Loucy (cell line): ENCODE results near the gene MYO18B.
A peak's percentile ranks its signal among the peaks of the same experiment; 100 is the strongest.

Experiments
- H2AFZ ChIP-seq: fragments of 200-600 bp; sonication (generic); 2 replicates; pipeline ENCODE4 v1.6.0; 2016; ENCODE audit warnings: antibody characterized with exemption, mild to moderate bottlenecking, low read length, moderate library complexity
- H3F3A ChIP-seq: fragments of 200-600 bp; 2 replicates; pipeline ENCODE4 v1.6.0; 2016; ENCODE audit warnings: antibody characterized with exemption, low read depth, mild to moderate bottlenecking
- H3K27me3 ChIP-seq: fragments of 200-600 bp; sonication (generic); 2 replicates; pipeline ENCODE4 v1.6.1; 2014; ENCODE audit warnings: low read length, mild to moderate bottlenecking; ENCODE audit not compliant: insufficient read depth, poor library complexity, severe bottlenecking
- H3K36me3 ChIP-seq: fragments of 200-600 bp; sonication (generic); 2 replicates; pipeline ENCODE4 v1.6.1; 2016; ENCODE audit warnings: low read length; ENCODE audit not compliant: insufficient read depth
- H3K4me1 ChIP-seq: fragments of 200-600 bp; sonication (generic); 2 replicates; pipeline ENCODE4 v1.5.1; 2014; ENCODE audit warnings: low read length, mild to moderate bottlenecking; ENCODE audit not compliant: insufficient read depth, poor library complexity, severe bottlenecking
- H3K4me2 ChIP-seq: fragments of 200-600 bp; sonication (generic); 2 replicates; pipeline ENCODE4 v1.6.0; 2014; ENCODE audit warnings: antibody characterized with exemption, low read length, low read depth, mild to moderate bottlenecking; ENCODE audit not compliant: poor library complexity, severe bottlenecking
- H3K4me3 ChIP-seq: fragments of 200-600 bp; sonication (generic); 2 replicates; pipeline ENCODE4 v1.5.1; 2014; ENCODE audit warnings: low read length, mild to moderate bottlenecking, mixed read lengths; ENCODE audit not compliant: poor library complexity, severe bottlenecking
- H3K79me2 ChIP-seq: fragments of 200-600 bp; sonication (generic); 2 replicates; pipeline ENCODE4 v1.6.1; 2014; ENCODE audit warnings: low read length; ENCODE audit not compliant: insufficient read depth
- H3K9ac ChIP-seq: fragments of 200-600 bp; sonication (generic); 2 replicates; pipeline ENCODE4 v1.6.0; 2014; ENCODE audit warnings: mild to moderate bottlenecking, low read depth, low read length, moderate library complexity; ENCODE audit not compliant: poor library complexity, severe bottlenecking
- H3K9me2 ChIP-seq: fragments of 200-600 bp; sonication (generic); replicated peaks from 2 replicates; pipeline ENCODE4 v1.6.1; 2016; ENCODE audit warnings: low read depth, low read length, mixed read lengths
- H3K9me3 ChIP-seq: fragments of 200-600 bp; sonication (generic); 2 replicates; pipeline ENCODE4 v1.6.1; 2014; ENCODE audit warnings: mild to moderate bottlenecking, antibody characterized with exemption, low read length, low read depth; ENCODE audit not compliant: insufficient read depth
- H4K20me1 ChIP-seq: fragments of 200-600 bp; sonication (generic); 2 replicates; pipeline ENCODE4 v1.6.0; 2014; ENCODE audit warnings: antibody characterized with exemption, low read length, mild to moderate bottlenecking; ENCODE audit not compliant: insufficient read depth, poor library complexity, severe bottlenecking
- CTCF ChIP-seq: fragments of 200-600 bp; sonication (generic); conservative IDR thresholded peaks from 2 replicates; pipeline ENCODE4 v1.5.1; 2014; ENCODE audit warnings: mild to moderate bottlenecking, antibody characterized with exemption, low read length
- EZH2phosphoT487 ChIP-seq: fragments of 200-600 bp; IDR thresholded peaks from 2 replicates; pipeline ENCODE4 v1.6.1; 2018; ENCODE audit warnings: antibody characterized with exemption, mild to moderate bottlenecking, moderate library complexity, borderline replicate concordance

Gene MYO18B

GRCh38 chr22:25902402-25902801, 160.4 kb downstream of the MYO18B start:
- H3K9me2 ChIP-seq = no peaks in the 10 kb centered on the region
- H3F3A ChIP-seq = no peaks in the 10 kb centered on the region
- no peaks in the 10 kb centered on the region for H3K79me2 ChIP-seq
- H4K20me1 ChIP-seq = no peaks in the 10 kb centered on the region
- H3K27me3 ChIP-seq = no peaks in the 10 kb centered on the region
- no peaks in the 10 kb centered on the region for H3K36me3 ChIP-seq
- no peak overlapping the region for H3K9ac ChIP-seq
- H3K4me1 ChIP-seq = no peaks in the 10 kb centered on the region
- no peak overlapping the region for H2AFZ ChIP-seq
- H3K4me3 ChIP-seq = no peak overlapping the region
- no peak overlapping the region for H3K4me2 ChIP-seq
- TF ChIP-seq EZH2phosphoT487 (no peak), CTCF (no peak)
- H3K9me3 ChIP-seq = no peaks in the 10 kb centered on the region

- Histone ChIP-seq H4K20me1 (no peaks in the 10 kb centered on the region), H3K9me3 (no peaks in the 10 kb centered on the region), H2AFZ (no peak overlapping the region)
Measured at GRCh38 chr22:25903294-25903693, 161.3 kb downstream of the MYO18B start.

GRCh38 chr22:25908212-25908611, 166.2 kb downstream of the MYO18B start:
- H3K4me3 ChIP-seq = no peak overlapping the region
- no peaks in the 10 kb centered on the region for H3K9me3 ChIP-seq
- H3F3A ChIP-seq = no peaks in the 10 kb centered on the region
- H3K79me2 ChIP-seq = no peaks in the 10 kb centered on the region
- H3K9ac ChIP-seq = no peak overlapping the region
- no peaks in the 10 kb centered on the region for H3K4me1 ChIP-seq
- H4K20me1 ChIP-seq = no peaks in the 10 kb centered on the region
- no peak overlapping the region for H3K4me2 ChIP-seq
- no peak overlapping the region for H2AFZ ChIP-seq
- H3K9me2 ChIP-seq = no peaks in the 10 kb centered on the region
- no peaks in the 10 kb centered on the region for H3K36me3 ChIP-seq
- no peak for TF ChIP-seq CTCF
- no peaks in the 10 kb centered on the region for H3K27me3 ChIP-seq

More at GRCh38 chr22:25903294-25903693, 161.3 kb downstream of the MYO18B start:
- Histone ChIP-seq H3K27me3 (no peaks in the 10 kb centered on the region), H3K36me3 (no peaks in the 10 kb centered on the region), H3K9ac (no peak overlapping the region), H3K9me2 (no peaks in the 10 kb centered on the region), H3K4me2 (no peak overlapping the region), H3F3A (no peaks in the 10 kb centered on the region), H3K4me1 (no peaks in the 10 kb centered on the region), H3K4me3 (no peak overlapping the region), H3K79me2 (no peaks in the 10 kb centered on the region)
- TF ChIP-seq EZH2phosphoT487 (no peak), CTCF (peak; percentile 66)
